GM04504 (cell line): ENCODE measurements around the gene ACOXL.
"Not testable (repeated sequence)": the region's sequence is repeated elsewhere in the genome, so short reads cannot be mapped to it uniquely, and the experiment has no call there.

ENCODE experiments used
- DNase-seq: peaks from one replicate; pipeline ENCODE4 v3.0.0-alpha.2; 2012; ENCODE audit warnings: low read depth

The ACOXL gene

DNA sequence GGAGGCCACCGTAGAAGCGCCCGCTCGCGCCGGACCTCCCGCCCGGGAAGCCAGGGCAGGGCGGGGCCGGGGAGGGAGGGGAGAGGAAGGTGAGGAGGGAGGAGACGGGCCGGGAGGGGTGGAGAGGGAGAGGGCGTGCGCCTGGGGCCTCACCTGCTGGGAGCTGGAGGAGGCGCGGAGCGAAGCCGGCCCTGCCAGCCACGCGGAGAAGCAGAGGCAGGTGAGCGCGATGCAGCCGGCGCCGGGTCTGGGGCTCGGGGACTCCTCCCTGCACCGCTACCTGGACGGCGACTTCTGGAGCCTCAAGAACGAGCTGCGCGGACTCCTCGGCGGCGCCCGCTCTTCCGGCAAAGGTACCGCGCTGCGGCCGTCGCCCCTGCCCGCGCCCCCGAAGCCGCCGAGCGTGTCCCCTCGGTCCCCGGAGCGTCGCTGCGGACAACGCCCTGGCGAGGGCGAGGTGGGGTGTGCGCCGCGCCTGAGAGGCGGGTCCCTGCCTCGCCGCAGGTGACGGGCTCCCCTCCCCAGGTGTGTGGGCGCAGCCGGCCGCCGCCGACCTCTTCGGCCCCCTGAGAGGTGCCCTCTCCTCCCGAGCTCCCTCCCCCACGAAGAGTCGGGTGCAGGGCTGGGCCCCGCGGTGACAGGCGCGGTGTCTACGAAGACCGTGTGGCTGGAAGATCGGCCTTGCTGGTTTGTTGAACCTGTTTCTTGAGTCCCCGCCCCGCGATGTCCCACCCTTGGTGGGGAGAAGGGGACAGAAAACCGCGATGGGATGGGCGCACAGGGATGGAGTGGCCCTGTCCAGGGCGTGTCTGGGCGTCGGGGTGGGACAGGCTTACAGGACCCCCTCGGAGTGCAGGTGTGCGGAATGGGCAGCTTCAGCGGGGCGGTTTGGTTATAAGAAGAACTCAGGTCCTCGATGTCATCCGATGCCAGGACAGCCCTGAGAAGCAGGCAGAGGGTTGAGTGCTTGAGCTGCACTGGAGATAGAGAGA is at the start of gene ACOXL:
Gene ACOXL, plus strand, starts transcription at position 152 of the 992 bp plus-strand sequence. CDS start 35,817 bp downstream, outside the sequence.
- DNase-seq = no peak

DNA sequence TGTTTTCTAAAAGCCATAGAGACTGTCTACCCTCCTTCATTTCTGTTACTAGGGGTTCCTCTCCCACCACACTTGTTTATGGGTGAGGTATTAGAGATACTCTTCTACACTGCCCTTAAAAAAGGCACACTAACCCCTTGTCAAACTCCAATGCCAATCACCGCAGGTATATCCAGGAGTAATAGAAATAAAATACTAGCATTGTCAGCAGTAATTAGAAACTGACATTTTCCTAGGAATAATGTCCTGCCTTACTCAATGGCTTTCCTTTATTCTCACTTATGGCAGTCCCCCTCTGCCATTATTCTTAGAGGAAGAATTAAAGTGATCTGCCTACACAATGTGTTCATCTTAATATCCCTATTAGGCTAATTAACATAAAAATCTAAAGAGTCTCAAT is 49.5 kb upstream of the ACOXL start:
- DNase-seq = no peak

DNA sequence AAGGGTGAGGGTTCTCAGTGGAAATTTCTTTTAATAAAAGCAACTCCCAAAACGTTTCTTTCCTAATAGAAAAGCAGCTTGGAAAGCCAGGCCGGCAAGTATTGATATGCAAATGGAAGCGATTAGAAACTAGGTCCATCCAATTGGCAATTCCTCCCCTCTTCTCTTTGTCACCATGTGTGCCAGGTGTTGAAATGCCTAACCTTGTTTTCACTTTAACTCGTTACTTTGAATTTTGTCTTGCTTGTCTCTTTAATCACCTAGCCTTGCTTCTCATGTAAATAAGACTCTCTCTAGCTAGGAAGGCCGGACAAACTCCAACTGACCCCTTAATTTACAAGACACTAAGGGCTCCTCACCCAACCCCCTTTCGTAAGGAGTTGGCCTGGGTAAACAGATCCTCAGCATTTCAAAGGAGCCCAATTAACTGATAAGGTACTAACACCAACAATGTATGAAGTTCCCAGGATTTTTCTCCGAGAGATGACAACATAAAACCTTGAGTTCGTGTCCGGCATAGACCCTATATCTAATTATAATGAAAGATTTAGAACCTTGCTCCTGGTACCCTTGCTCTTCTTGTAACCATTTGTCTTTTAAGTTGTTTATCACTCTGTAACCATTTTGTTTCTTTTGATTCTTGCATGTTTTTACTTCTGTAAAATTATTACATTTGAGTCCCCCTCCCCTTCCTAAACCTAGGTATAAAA is 44.4 kb upstream of the ACOXL start:
- DNase-seq = not testable (repeated sequence)

DNA sequence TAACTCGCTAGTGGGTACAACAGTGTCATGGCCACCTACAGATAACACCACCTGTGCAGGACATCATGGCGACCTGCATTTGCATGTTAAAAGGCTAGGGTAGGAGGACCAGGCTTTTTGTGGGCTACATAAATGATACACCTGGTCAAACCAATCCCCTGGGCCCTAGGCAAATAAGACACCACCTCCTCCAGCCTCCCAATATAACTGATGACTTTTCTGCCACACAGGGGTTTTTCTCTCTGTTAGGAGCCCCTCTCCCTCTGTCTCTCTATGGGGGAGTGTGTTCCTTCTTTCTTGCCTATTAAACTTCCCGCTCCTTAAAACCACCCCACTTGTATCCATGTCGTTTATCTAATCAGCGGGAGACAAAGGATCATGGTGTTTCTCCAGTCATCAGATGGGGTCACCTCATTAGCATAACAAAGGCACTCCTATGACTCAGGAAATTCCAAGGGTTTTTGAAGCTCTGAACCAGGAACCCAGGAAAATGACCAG is 43.7 kb upstream of the ACOXL start:
- no peak for DNase-seq

DNA sequence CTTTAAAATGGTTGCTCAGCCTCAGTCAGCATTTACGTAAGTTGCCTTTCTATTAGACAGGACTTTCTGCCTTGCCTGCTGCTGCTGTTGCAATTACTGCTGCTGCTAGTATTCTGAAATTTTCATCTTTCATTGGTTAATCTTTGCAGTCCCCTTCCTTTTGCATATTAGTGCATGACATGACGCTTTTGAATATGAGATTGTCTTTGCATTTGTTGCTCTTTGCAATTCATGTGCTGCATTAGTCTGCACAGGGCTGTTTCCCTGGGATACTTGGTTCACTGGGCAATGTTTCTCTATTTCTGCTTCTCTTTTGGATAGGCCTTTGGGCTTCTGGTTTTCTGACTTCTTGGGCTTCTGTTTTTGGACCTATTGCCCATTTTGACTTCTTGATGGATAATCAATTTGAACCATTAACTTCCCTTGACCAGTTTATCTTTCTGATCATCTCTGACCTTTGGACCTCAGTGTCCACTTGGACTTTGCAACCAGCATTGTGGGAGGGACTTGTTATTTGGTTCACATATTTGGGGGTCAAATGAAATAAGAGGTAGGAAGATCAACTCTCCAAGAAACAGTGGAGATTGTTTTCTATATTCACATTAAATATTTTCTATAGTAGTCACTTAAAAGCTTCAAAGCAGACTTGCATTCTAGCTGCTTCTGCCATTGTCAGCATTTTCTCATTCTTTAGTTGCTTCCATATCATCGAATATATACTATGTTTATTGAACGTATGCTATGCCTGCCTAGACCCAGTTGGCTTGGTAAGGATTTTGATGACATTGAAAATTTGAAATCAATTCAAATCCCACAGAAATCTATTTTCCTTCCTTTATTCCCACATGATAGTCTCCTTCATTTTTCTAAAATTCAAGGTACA is 42.0 kb upstream of the ACOXL start:
- DNase-seq = no peak

DNA sequence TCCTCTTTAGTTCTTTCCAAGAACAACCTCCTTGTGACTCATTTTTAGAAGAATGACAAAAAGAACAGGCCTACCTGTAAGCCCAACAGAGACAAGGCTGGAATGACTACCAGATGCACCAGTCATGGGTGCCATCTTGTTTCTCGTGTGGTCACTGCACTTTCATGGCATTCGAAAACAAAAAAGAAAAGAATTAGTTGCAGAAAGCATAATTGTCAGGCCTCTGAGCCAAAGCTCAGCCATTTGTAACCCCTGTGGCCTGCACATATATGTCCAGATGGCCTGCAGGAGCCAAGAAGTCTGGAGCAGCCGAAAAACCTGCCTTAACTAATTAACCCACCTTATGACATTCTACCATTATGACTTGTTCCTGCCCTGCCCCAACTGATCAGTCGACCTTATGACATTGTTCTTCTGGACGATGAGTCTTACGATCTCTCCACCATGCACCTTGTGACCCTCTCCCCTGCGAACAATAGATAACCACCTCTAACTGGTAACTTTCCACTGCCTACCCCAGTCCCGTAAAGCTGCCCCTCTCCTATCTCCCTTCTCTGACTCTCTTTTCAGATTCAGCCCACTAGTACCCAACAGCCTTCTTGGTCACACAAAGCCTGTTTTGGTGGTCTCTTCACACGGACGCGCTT is 40.6 kb upstream of the ACOXL start:
- DNase-seq = no peak

DNA sequence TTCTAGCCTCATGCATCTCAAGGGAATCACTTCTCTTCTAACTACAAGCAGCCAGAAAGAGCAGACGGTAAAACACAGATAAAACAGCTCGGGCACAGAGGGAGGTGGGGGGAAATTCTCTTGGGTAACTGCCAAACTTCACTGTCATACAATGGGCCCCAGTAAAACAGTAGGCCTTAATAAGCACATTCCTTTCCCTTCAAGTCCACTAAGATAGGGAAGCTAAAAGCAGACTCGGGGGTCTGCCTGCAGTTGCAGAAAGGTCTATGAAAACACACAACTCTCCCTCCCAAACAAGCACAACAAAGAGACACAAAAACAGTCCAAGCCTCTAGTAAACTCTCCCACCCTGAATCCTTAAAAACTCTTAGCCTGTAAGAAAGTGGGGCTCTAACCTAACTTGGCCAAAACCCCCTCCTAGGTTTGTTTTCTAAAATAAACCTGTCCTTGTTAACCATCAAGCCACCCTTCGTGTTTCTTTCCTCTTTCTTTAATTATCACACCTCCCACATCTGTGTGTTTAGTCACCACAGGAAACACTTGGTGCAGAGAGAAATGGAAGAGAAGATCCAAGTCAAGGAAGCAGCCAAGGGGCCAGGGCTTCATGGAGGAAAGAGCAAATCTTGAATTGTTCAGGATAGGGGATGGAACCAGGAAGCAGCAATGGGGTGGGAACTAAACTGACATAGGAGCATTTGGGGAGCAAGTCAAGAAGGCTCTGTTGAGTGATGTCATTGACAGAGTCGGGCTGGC is 37.1 kb upstream of the ACOXL start:
- DNase-seq = not testable (repeated sequence)

DNA sequence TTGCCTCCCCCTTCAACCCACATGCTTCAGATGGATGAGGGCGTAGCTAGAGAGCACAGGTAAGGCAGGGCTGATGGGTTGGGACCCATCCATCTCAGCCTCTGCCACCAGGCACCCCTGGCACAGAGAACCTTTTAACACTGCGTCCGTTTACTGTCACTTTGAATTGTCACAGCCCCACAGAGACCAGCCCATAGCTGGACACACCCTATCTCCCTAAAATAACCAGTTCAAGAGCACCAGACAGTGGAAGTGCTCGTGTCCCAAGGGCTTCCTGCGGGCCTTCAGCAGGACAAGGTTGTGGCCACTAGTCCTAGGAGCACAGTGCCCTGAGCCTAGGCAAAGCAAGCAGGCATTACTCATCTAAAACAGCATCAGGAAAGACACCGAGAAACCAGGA is 34.1 kb upstream of the ACOXL start:
- DNase-seq = not testable (repeated sequence)

DNA sequence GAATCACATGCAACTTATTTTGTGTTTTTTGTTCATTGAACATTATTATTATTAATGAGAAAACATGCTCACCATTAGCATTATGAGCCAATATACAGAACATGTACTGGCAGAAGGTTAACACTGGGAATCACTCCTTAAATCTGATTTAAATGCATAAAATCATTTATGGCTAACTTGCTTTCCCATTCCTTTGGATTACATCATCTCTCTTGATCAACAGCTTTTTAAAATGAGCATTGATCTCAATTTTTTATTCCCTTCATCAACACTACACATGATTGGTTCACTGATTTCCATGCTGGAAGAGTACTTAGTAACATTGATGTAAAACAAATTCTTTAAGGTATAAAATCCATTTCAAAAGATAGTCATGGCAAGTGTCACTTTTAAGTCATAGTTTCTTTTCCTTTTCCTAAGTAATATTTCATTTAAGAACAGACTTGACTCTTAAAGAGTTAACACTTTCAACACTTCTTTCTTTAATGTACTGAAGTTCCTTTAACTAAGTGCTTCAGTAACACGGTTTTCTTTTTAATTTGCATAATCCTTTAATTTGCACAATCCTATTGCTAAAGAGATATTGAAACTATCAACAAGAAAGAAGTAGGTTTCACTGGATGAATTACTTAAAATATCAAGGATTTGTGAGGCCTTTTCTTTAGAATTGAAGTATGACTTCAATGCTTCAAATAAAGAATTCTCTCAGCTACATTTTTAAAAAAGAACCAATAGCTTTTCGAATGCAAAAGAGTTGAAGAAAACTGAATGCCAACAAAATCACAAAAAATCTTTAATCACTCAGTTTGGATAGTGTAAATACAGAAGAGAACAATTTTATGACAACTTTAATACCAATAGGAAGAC is 29.6 kb upstream of the ACOXL start:
- DNase-seq = no peak

DNA sequence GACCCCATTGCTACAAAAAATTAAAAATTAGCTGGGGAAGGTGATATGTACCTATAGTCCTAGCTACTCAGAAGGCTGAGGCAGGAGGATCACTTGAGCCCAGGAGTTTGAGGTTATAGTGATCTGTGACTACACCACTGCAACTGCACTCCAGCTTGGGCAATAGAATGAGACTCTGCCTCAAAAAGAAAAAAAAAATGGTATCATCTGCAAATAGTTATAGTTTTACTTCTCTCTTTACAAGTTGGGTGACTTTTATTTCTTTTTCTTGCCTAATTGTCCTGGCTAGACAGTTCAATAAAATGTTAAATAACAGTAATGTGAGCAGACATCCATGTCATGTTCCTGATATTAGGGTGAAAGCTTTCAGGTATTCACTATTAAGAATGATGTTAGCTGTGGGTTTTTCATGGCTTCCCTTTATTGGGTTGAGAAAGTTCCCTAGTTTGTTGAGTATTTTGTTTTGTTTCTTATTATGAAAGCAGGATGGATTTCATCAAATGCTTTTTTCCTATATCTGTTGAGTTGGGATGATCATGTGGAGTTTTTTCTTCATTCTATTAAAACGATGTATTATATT is 24.9 kb upstream of the ACOXL start:
- no peak for DNase-seq

DNA sequence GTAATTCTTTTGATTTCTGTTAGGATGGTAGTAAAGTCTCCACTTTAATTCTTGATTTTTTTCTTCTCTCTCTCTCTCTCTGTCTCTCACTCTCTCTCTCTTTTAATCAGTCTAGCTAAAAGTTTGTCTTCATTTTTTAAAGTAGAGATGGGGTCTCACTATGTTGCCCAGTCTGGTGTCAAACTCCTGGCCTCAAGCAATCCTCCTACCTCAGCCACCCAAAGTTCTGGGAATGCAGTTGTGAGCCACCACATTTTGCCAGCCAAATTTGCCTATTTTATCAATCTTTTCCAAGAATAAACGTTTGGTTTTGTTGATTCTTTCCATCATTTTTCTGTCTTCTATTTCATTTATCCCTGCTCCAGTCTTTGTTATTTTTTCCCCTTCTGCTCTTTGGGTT is 23.9 kb upstream of the ACOXL start:
- DNase-seq = no peak

DNA sequence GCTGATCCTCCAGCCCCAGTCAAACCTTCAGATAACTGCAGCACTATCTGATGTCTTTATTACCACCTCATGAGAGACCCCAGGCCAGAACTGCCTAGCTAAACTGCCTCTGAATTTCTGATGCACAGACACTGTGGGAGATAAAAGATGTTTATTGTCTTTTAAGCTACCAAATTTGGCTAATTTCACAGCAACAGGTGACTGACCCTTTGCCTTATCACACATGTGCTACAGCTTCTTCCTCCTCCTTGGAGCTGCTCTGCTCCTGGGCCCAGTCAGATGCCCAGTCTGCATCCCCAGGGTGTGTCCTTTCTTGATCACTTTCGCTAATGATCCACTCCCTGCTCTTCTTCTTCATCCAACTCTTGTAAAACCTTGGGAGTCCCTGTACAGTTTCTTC is 19.6 kb upstream of the ACOXL start:
- DNase-seq = no peak

DNA sequence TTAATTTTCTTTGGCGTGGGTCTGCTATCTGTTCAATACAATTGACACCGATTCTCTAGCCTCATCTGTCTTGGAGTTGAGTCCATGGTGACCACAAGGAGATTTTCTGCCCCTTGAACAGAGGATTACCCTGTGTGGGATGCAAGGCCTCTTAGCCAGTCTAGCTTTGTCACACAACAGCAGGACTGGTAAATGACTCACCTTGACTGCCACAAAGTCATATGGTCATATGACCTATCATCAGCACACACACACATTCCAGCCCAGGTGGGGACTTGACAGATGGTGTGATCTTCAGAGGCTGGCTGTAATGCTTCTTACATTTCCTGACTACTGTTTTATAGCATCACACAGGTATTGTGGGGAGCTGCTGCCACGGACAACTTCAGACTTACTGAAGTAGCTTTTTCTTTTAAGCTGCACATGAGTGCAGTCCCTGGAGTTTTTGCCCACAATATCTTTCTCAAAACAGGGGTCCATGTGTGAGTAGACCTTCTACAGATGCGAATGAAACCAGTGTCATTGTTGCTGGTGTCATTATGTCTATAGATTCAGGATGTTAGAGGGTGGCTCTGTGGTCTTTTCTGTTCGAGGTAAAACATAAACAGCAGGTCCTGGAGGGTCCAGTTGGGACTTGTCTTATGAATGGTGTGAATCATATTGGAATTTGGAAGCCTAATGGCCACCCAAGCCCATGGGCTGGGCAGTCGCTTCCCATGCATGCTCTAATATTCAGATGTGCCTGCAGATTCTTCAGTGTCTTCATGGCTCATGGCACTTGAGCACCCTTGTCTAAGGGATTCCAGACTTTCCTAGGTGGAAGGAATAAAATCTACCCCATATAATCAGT is 18.6 kb upstream of the ACOXL start:
- DNase-seq = no peak

DNA sequence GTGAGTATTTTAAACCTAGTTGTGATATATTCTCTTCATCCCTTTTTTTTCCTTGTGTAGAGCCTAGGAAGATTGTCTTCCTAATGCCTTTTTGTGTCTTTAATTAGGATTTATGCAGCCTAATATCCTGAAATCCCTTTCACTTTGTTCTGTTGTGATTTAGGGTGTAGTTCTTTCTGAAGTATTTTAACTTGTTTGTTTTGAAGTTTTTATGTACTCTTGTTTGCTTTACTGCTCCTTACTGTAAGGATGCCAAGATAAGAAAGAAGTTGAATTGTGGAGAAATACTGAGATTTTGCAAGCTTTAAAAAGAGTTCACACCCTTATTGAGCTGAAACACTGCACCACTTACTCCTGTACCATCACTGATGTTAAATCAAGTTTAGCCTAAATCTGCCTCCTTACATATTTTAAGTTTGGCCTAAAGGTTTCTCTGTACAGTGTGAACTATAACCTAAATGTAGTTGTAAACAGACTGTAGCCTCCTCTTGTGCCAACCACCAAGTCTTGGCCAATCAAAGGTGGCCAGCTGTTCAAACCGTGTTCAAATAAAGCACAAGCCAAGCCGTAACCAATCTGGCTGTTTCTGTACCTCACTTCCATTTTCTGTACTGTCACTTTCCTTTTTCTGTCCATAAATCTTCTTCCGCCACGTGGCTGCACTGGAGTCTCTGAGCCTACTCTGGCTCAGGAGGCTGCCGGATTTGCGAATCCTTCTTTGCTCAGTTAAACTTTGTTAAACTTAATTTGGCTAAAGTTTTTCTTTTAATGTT is 17.7 kb upstream of the ACOXL start:
- no peak for DNase-seq

DNA sequence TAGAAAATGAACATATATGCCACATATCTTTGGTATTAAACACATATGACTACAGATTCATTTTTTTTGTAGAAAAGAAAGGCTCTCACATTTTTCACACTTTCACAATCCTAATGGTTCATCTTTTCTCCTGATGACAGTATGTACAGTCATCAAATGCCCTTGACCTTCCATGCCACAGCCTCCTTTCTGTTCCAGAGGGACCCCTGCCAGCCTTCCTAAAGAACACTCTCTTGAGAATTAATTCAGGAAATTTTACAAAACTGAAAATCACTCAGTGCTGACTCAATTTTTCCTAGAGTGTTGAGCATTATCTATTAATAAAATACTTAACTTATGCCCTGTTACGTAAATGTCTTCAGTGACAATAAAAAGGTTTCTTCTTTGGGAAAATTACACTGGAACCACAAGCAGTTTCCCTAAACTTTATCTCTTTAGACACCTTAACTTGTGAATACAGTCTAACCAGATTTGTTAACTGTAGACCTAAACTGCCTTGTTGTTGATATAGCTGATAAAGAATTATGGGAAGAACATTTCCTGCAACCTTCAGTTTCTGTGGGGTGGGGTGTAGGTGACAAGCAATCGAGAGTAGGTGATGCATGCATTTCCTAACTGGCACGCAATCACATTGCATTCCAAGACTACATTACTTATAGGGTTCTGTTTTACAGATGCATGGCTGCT is 15.3 kb upstream of the ACOXL start:
- DNase-seq = no peak

DNA sequence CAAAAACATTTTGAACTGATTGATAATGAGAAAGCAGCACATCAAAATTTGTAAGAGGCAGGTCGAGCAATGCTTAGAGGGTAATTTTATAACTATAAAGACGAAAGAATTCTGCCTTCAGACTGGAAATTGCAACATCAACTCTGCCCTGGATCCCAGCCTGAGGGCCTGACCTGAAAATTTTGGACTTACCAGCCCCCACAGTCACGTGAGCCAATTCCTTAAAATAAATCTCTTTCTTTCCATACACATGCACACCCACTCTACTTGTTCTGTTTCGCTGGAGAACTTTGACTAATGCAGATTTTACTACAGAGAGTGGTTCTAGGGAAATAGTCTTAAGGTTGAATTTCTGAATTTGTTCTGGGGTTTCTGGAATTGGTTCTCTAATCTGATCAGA is 14.6 kb upstream of the ACOXL start:
- DNase-seq = no peak

DNA sequence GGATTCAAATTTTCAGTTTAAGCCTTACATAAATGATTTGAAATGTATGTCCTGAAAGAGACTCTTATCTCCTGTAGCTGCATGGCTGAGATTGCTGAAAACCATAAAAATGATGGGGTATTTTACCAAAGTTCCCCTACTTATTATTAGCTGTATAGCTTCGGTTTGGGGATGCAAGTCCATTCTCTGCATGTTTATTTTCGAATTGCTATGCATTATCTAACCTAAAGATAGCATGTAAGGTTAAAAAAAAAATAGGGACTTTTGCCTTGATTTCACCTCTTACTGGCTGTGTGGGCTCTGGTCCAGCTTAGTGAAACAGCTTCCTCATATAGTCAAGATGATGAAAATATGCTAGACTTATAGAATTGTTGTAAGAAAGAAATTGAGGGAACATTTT is 14.0 kb upstream of the ACOXL start:
- DNase-seq = no peak
